ENCODE measurements around the gene UNK. TPM values are rescaled to one million over a fixed set of nuclear protein-coding genes. Genes with fewer than 3 reads are reported as not detected.

Gene UNK
- total and polyA plus RNA-seq, 4 donors, result 4.0 to 16.4 (median 8.9) TPM

DNA sequence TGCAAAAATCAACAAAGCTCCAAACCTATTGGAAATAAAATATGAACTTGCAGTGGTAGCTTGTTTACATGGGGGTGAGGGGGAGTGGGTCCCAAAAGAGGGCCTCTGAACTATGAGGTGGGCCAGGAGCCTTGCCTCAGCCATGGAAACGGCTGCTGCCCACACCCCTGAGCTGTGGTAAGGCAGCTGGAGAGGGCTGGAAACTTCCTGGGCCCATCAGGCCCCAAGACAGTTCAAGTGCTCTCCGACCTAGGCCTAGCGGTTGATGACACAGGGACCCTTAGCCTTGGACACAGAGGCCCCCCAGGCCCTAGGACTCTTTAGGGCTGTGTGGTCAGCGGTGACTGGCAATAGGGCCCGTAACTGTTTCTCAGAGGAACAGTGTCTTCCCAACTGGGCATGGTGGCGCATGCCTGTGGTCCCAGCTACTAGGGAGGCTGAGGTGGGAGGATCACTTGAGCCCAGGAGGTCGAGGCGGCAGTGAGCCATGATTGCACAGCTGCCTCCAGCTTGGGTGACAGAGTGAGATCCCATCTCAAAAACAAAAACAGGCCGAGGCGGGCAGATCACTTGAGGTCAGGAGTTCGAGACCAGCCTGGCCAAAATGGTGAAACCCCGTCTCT, 41.3 kb downstream of the UNK start:
- TF ChIP-seq YY1 (IDR thresholded peaks at IDR 0.05), result no peak
- TF ChIP-seq NR2F2 (IDR thresholded peaks at IDR 0.05), result no peak
- TF ChIP-seq FOXA1 (IDR thresholded peaks at IDR 0.05), result no peak
- no peak for TF ChIP-seq RXRA (IDR thresholded peaks at IDR 0.05)
- TF ChIP-seq, protein P1, sequence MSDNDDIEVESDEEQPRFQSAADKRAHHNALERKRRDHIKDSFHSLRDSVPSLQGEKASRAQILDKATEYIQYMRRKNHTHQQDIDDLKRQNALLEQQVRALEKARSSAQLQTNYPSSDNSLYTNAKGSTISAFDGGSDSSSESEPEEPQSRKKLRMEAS (IDR thresholded peaks at IDR 0.05), result no peak
- TF ChIP-seq FOXA2 (IDR thresholded peaks at IDR 0.05), result no peak
- TF ChIP-seq, protein P2, sequence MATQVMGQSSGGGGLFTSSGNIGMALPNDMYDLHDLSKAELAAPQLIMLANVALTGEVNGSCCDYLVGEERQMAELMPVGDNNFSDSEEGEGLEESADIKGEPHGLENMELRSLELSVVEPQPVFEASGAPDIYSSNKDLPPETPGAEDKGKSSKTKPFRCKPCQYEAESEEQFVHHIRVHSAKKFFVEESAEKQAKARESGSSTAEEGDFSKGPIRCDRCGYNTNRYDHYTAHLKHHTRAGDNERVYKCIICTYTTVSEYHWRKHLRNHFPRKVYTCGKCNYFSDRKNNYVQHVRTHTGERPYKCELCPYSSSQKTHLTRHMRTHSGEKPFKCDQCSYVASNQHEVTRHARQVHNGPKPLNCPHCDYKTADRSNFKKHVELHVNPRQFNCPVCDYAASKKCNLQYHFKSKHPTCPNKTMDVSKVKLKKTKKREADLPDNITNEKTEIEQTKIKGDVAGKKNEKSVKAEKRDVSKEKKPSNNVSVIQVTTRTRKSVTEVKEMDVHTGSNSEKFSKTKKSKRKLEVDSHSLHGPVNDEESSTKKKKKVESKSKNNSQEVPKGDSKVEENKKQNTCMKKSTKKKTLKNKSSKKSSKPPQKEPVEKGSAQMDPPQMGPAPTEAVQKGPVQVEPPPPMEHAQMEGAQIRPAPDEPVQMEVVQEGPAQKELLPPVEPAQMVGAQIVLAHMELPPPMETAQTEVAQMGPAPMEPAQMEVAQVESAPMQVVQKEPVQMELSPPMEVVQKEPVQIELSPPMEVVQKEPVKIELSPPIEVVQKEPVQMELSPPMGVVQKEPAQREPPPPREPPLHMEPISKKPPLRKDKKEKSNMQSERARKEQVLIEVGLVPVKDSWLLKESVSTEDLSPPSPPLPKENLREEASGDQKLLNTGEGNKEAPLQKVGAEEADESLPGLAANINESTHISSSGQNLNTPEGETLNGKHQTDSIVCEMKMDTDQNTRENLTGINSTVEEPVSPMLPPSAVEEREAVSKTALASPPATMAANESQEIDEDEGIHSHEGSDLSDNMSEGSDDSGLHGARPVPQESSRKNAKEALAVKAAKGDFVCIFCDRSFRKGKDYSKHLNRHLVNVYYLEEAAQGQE (IDR thresholded peaks at IDR 0.05), result no peak
- TF ChIP-seq EGR1 (IDR thresholded peaks at IDR 0.05; ENCODE audit: low read depth in 2 of 2), result no peak
- TF ChIP-seq, protein P3, sequence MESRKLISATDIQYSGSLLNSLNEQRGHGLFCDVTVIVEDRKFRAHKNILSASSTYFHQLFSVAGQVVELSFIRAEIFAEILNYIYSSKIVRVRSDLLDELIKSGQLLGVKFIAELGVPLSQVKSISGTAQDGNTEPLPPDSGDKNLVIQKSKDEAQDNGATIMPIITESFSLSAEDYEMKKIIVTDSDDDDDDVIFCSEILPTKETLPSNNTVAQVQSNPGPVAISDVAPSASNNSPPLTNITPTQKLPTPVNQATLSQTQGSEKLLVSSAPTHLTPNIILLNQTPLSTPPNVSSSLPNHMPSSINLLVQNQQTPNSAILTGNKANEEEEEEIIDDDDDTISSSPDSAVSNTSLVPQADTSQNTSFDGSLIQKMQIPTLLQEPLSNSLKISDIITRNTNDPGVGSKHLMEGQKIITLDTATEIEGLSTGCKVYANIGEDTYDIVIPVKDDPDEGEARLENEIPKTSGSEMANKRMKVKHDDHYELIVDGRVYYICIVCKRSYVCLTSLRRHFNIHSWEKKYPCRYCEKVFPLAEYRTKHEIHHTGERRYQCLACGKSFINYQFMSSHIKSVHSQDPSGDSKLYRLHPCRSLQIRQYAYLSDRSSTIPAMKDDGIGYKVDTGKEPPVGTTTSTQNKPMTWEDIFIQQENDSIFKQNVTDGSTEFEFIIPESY (IDR thresholded peaks at IDR 0.05), result no peak
- TF ChIP-seq, protein P4, sequence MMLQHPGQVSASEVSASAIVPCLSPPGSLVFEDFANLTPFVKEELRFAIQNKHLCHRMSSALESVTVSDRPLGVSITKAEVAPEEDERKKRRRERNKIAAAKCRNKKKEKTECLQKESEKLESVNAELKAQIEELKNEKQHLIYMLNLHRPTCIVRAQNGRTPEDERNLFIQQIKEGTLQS (IDR thresholded peaks at IDR 0.05), result no peak
- TF ChIP-seq, protein P5, sequence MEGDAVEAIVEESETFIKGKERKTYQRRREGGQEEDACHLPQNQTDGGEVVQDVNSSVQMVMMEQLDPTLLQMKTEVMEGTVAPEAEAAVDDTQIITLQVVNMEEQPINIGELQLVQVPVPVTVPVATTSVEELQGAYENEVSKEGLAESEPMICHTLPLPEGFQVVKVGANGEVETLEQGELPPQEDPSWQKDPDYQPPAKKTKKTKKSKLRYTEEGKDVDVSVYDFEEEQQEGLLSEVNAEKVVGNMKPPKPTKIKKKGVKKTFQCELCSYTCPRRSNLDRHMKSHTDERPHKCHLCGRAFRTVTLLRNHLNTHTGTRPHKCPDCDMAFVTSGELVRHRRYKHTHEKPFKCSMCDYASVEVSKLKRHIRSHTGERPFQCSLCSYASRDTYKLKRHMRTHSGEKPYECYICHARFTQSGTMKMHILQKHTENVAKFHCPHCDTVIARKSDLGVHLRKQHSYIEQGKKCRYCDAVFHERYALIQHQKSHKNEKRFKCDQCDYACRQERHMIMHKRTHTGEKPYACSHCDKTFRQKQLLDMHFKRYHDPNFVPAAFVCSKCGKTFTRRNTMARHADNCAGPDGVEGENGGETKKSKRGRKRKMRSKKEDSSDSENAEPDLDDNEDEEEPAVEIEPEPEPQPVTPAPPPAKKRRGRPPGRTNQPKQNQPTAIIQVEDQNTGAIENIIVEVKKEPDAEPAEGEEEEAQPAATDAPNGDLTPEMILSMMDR (IDR thresholded peaks at IDR 0.05; ENCODE audit: low read depth, low read length, missing input control), result no peak
- no peak for TF ChIP-seq TAF1 (conservative IDR thresholded peaks at IDR 0.05)
- TF ChIP-seq HNF4G (IDR thresholded peaks at IDR 0.05), result no peak
- TF ChIP-seq HNF4A (conservative IDR thresholded peaks at IDR 0.05), result no peak
- TF ChIP-seq SP1 (IDR thresholded peaks at IDR 0.05), result no peak
- Histone ChIP-seq H3K36me3 (ENCODE audit: control insufficient read depth in 4 of 4, insufficient read depth in 3 of 4, low read depth in 1 of 4, low read length in 3 of 4) (peaks cover 4 to 22% (median 7%) of the 10 kb centered on the region in 4 donors), H3K4me3 (ENCODE audit: low read depth in 1 of 3, low read length in 3 of 3) (no peak overlapping the region), H3K9ac (ENCODE audit: low read depth in 1 of 2, low read length in 2 of 2) (no peak overlapping the region), H3K27me3 (ENCODE audit: control insufficient read depth in 4 of 4, insufficient read depth in 4 of 4, low read length in 3 of 4) (no peaks in the 10 kb centered on the region), H3K27ac (ENCODE audit: low read depth in 1 of 2, low read length in 2 of 2) (no peak overlapping the region), H3K4me1 (ENCODE audit: control insufficient read depth in 4 of 4, insufficient read depth in 4 of 4, low read length in 3 of 4) (peaks cover 0 to 29% (median 15%) of the 10 kb centered on the region in 4 donors), H3K9me3 (ENCODE audit: control insufficient read depth in 4 of 4, low read length in 3 of 4) (no peaks in the 10 kb centered on the region)
- WGBS, result 94% methylated on average over 12 of the region's 12 CpGs
- DNase-seq (ENCODE audit: low spot score), result no peak
